Stimulated activated CD8-positive, alpha-beta memory T cell treated with anti-CD3 and anti-CD28 coated beads, Interleukin-2, amount 100 ng/mL, for 1 hour (primary cell): ENCODE results near the gene ZNF740.
A peak's percentile ranks its signal among the peaks of the same experiment; 100 is the strongest.

Experiments used
- DNase-seq, 2 donors: peaks; one replicate each; pipeline ENCODE4 v3.0.0-alpha.2; 2020; ENCODE audit warnings: low read depth in 2 of 2

ZNF740 gene

GRCh38 chr12:53214221-53214620, 33.7 kb downstream of the ZNF740 start:
- DNase-seq, result no peak

GRCh38 chr12:53214687-53215455, 34.3 kb downstream of the ZNF740 start:
- DNase-seq, result no peak

GRCh38 chr12:53215497-53215896, 35.0 kb downstream of the ZNF740 start:
- no peak for DNase-seq

GRCh38 chr12:53217051-53217930, 36.8 kb downstream of the ZNF740 start:
- DNase-seq, result no peak

- no peak for DNase-seq
Measured at GRCh38 chr12:53217931-53218307, 37.4 kb downstream of the ZNF740 start.

GRCh38 chr12:53218551-53219291, 38.2 kb downstream of the ZNF740 start:
- DNase-seq, result no peak

GRCh38 chr12:53219292-53219955, 38.9 kb downstream of the ZNF740 start:
- DNase-seq, result no peak

GRCh38 chr12:53219956-53220693, 39.6 kb downstream of the ZNF740 start:
- peak; percentile 59 to 60 for DNase-seq

- DNase-seq, result peak; percentile 53 to 70
Measured at GRCh38 chr12:53220694-53221202, 40.2 kb downstream of the ZNF740 start.

- no peak for DNase-seq
Measured at GRCh38 chr12:53221203-53222080, 40.9 kb downstream of the ZNF740 start.

- no peak for DNase-seq
Measured at GRCh38 chr12:53222170-53222721, 41.7 kb downstream of the ZNF740 start.

- DNase-seq, result no peak
Measured at GRCh38 chr12:53222806-53223261, 42.3 kb downstream of the ZNF740 start.

GRCh38 chr12:53223389-53224060, 43.0 kb downstream of the ZNF740 start:
- no peak for DNase-seq

- DNase-seq, result no peak
Measured at GRCh38 chr12:53224061-53224896, 43.8 kb downstream of the ZNF740 start.

- no peak for DNase-seq
Measured at GRCh38 chr12:53224897-53225634, 44.5 kb downstream of the ZNF740 start.

GRCh38 chr12:53225635-53226424, 45.3 kb downstream of the ZNF740 start:
- DNase-seq, result no peak
